Fibroblast of the aortic adventitia (primary cell): ENCODE results near the gene SPATA13. TPM values are rescaled to one million over a fixed set of nuclear protein-coding genes. Genes with fewer than 3 reads are reported as not detected.
A peak's percentile ranks its signal among the peaks of the same experiment; 100 is the strongest.

Experiments
- DNase-seq: peaks from one replicate; pipeline ENCODE4 v3.0.0-alpha.2; 2010; ENCODE audit warnings: low read depth
- H3K4me3 ChIP-seq: 2 replicates; pipeline ENCODE4 v1.5.1; 2011; ENCODE audit warnings: low read depth, mild to moderate bottlenecking, control low read depth, low read length, moderate library complexity
- CTCF ChIP-seq: IDR thresholded peaks from 2 replicates; pipeline ENCODE4 v1.5.1; 2011; ENCODE audit warnings: mild to moderate bottlenecking, low read length, control low read depth, inconsistent platforms; ENCODE audit not compliant: insufficient read depth
- total RNA-seq: library from RNA; depleted of rRNA; stranded (reverse); fragments of >200 nt; gene quantifications from 2 replicates; pipeline ENCODE4 v1.2.3, GENCODE V29; 2012; ENCODE audit warnings: low replicate concordance

Gene SPATA13
- total RNA-seq, 1 donor: 12.2 TPM

GRCh38 chr13:24153347-24153746 lies 7.2 kb upstream of the SPATA13 start:
- no peak overlapping the region for H3K4me3 ChIP-seq
- no peak for DNase-seq
- no peak for TF ChIP-seq CTCF

- no peak overlapping the region for H3K4me3 ChIP-seq
- no peak for TF ChIP-seq CTCF
- DNase-seq: no peak
Measured at GRCh38 chr13:24153979-24154701, 6.4 kb upstream of the SPATA13 start.

- no peak for DNase-seq
- no peak for TF ChIP-seq CTCF
- no peak overlapping the region for H3K4me3 ChIP-seq
Measured at GRCh38 chr13:24159357-24159756, 1.2 kb upstream of the SPATA13 start.

GRCh38 chr13:24161010-24161775 lies 673 bp downstream of the SPATA13 start:
- TF ChIP-seq CTCF: no peak
- H3K4me3 ChIP-seq: peak overlapping the region; percentile 80
- peak; percentile 12 for DNase-seq

- no peak for DNase-seq
- H3K4me3 ChIP-seq: peak overlapping the region; percentile 80
- TF ChIP-seq CTCF: no peak
Measured at GRCh38 chr13:24161980-24162525, 1.5 kb downstream of the SPATA13 start.

GRCh38 chr13:24162604-24163003 lies 2.1 kb downstream of the SPATA13 start:
- no peak for TF ChIP-seq CTCF
- no peak overlapping the region for H3K4me3 ChIP-seq
- no peak for DNase-seq
